PC-9 (cell line): Measurements from ENCODE around the gene C17orf78. TPM values are rescaled to one million over a fixed set of nuclear protein-coding genes. Genes with fewer than 3 reads are reported as not detected.

Experiments used
- BruUV-seq: library from RNA; stranded (reverse); fragments of 400-500 nt; replicated peaks from 2 replicates; lab custom pipeline; 2021; lab: Mats Ljungman, UMichigan
- CTCF ChIA-PET: fragments of 300-600 bp; sonication (Branson Sonifier 250); formaldehyde crosslinking; loops from one replicate; lab custom pipeline; 2022; ENCODE audit warnings: antibody characterized with exemption; lab: Charles Lee
- POLR2A ChIA-PET: fragments of 300-600 bp; sonication (Branson Sonifier 250); formaldehyde crosslinking; loops from one replicate; lab custom pipeline; 2022; ENCODE audit warnings: antibody characterized with exemption; ENCODE audit not compliant: unreplicated experiment; lab: Charles Lee
- DNase-seq, 2 experiments: peaks; one replicate each; pipeline versions ENCODE4 v3.0.0 to v3.0.0-alpha.2; 2015 to 2022; ENCODE audit warnings: mixed read lengths in 1 of 2
- H2AFZ ChIP-seq: fragments of 200-600 bp; sonication (generic); 2 replicates; pipeline ENCODE4 v1.8.1; 2017; ENCODE audit warnings: antibody characterized with exemption
- H3F3A ChIP-seq: fragments of 200-600 bp; sonication (generic); 2 replicates; pipeline ENCODE4 v1.8.1; 2017; ENCODE audit warnings: antibody characterized with exemption, mild to moderate bottlenecking, low read depth; ENCODE audit not compliant: insufficient read depth
- H3K27ac ChIP-seq: fragments of 200-600 bp; sonication (generic); 2 replicates; pipeline ENCODE4 v1.6.1; 2016; ENCODE audit warnings: mixed run types
- H3K27me3 ChIP-seq: fragments of 200-600 bp; sonication (generic); 2 replicates; pipeline ENCODE4 v1.6.1; 2016; ENCODE audit warnings: low read depth, mixed run types; ENCODE audit not compliant: insufficient read depth
- H3K36me3 ChIP-seq: fragments of 200-600 bp; sonication (generic); 2 replicates; pipeline ENCODE4 v1.6.1; 2016; ENCODE audit warnings: low read depth, mixed run types
- H3K4me1 ChIP-seq: fragments of 200-600 bp; sonication (generic); replicated peaks from 2 replicates; pipeline ENCODE4 v1.6.1; 2016; ENCODE audit warnings: mixed run types; ENCODE audit not compliant: insufficient read depth
- H3K4me2 ChIP-seq: fragments of 200-600 bp; sonication (generic); 2 replicates; pipeline ENCODE4 v1.6.1; 2017; ENCODE audit warnings: mixed run types
- H3K4me3 ChIP-seq: fragments of 200-600 bp; sonication (generic); 2 replicates; pipeline ENCODE4 v1.6.1; 2016; ENCODE audit warnings: mixed run types
- H3K79me2 ChIP-seq: fragments of 200-600 bp; sonication (generic); 2 replicates; pipeline ENCODE4 v1.6.1; 2017; ENCODE audit warnings: low read depth, mixed run types
- H3K9me2 ChIP-seq: fragments of 200-600 bp; sonication (generic); 2 replicates; pipeline ENCODE4 v1.8.1; 2017; ENCODE audit warnings: mild to moderate bottlenecking; ENCODE audit not compliant: insufficient read depth
- H3K9me3 ChIP-seq: fragments of 200-600 bp; sonication (generic); 2 replicates; pipeline ENCODE4 v1.8.1; 2016; ENCODE audit warnings: low read depth; ENCODE audit not compliant: insufficient read depth
- H4K20me1 ChIP-seq: fragments of 200-600 bp; sonication (generic); 2 replicates; pipeline ENCODE4 v1.8.1; 2017; ENCODE audit not compliant: insufficient read depth
- CTCF ChIP-seq: fragments of 200-600 bp; sonication (generic); conservative IDR thresholded peaks from 2 replicates; pipeline ENCODE4 v1.6.1; 2017; ENCODE audit warnings: mixed run types, antibody characterized with exemption, mild to moderate bottlenecking, moderate library complexity
- EZH2 ChIP-seq: fragments of 200-600 bp; sonication (generic); IDR thresholded peaks from 2 replicates; pipeline ENCODE4 v1.8.0; 2017; ENCODE audit warnings: antibody characterized with exemption, low read depth
- intact Hi-C: fragments of 100-400 bp; cut with micrococcal nuclease; formaldehyde crosslinking; loops from one replicate; pipeline ENCODE4 v1.10.0; 2022; ENCODE audit not compliant: unreplicated experiment
- total RNA-seq: library from RNA; stranded (reverse); gene quantifications from 2 replicates; pipeline ENCODE4 v1.2.3, GENCODE V29; 2021

C17orf78 gene
- total RNA-seq, 1 experiment from 2014 or later: not detected

GRCh38 chr17:37410357-37410756, 34.6 kb downstream of the C17orf78 start:
- BruUV-seq: no TSS peak
- Histone ChIP-seq H3K27ac (no peak overlapping the region), H3K9me3 (no peaks in the 10 kb centered on the region), H3K9me2 (no peaks in the 10 kb centered on the region), H3K36me3 (peaks cover 13% of the 10 kb centered on the region; the same call in 1 of the 2 replicates), H4K20me1 (no peaks in the 10 kb centered on the region; the same call in 1 of the 2 replicates), H3K27me3 (no peaks in the 10 kb centered on the region), H3K4me1 (peaks cover 10% of the 10 kb centered on the region), H3K79me2 (peaks cover 45% of the 10 kb centered on the region), H3K4me2 (no peak overlapping the region), H2AFZ (no peak overlapping the region), H3F3A (peaks cover 22% of the 10 kb centered on the region), H3K4me3 (no peak overlapping the region)
- ChIA-PET POLR2A (no interaction called here), CTCF (no interaction called here)
- no peak for TF ChIP-seq CTCF
- no peak for TF ChIP-seq EZH2
- intact Hi-C loops: no loop called here
- DNase-seq: no peak

DNA sequence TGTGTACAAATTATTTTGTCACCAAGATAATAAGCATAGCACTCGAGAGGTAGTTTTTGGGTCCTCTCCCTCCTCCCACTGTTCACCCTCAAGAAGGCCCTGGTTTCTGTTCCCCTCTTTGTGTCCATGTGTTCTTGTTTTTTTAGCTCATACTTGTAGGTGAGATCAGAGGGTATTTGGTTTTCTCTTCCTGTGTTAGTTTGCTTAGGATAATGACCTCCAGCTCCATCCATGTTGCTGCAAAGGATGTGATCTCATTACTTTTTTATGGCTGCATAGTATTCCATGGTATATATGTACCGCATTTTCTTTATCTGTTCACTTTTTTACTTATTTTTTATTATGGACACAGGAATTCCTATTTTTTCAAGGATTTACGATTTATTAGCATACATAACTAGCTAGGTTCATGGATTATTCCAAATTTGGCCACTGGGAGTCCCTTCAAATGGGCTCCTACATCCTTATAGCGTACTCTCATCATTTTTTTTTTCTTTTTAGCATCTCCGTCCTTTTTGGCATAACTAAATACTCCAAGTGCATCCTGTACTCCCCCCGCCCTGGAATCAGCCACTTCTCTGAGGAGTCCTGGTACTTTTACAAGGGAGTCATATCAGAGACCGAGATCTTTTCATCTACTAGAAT, 38.2 kb downstream of the C17orf78 start:
- H3K27me3 ChIP-seq: no peaks in the 10 kb centered on the region

DNA sequence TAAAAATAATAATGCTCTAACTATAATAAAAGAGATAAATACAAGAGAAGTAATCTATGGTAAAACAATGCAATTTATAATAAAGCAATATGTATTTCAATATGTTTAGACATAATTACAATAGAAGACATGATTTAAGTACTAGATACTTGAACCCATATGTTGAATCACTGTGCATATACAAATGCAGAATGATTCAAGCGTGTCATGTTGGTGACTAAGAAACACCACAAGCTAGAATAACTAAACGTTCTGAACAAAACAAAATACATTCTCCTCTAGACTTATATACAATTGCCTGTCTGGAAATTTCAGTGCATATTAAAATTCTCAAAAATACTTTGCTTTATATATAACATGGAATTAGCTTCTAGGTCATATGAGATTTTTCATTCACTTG, 42.1 kb downstream of the C17orf78 start:
- no peaks in the 10 kb centered on the region for H3K79me2 ChIP-seq
- H3K27me3 ChIP-seq: no peaks in the 10 kb centered on the region
- no peak for DNase-seq
- intact Hi-C loops: no loop called here
- TF ChIP-seq CTCF (no peak), EZH2 (no peak)
- H3K4me3 ChIP-seq: no peak overlapping the region
- H4K20me1 ChIP-seq: peaks cover 4% of the 10 kb centered on the region; the same call in 1 of the 2 replicates
- H3K9me2 ChIP-seq: no peaks in the 10 kb centered on the region
- H2AFZ ChIP-seq: no peak overlapping the region
- BruUV-seq: no TSS peak
- no peak overlapping the region for H3K27ac ChIP-seq
- no peak overlapping the region for H3K4me2 ChIP-seq
- H3K9me3 ChIP-seq: no peaks in the 10 kb centered on the region
- no peaks in the 10 kb centered on the region for H3F3A ChIP-seq
- no peaks in the 10 kb centered on the region for H3K4me1 ChIP-seq
- H3K36me3 ChIP-seq: peaks cover 19% of the 10 kb centered on the region
- ChIA-PET POLR2A (no interaction called here), CTCF (no interaction called here)

More for the DNA sequence above, 38.2 kb downstream of the C17orf78 start:
- BruUV-seq: no TSS peak
- H4K20me1 ChIP-seq: peaks cover 4% of the 10 kb centered on the region; the same call in 1 of the 2 replicates
- H3K9me2 ChIP-seq: no peaks in the 10 kb centered on the region
- intact Hi-C loops: no loop called here
- no peak for TF ChIP-seq EZH2
- peak; percentile 56; the same call in 1 of the 2 replicates for TF ChIP-seq CTCF
- H3F3A ChIP-seq: 0 out of 2 replicates have a peak, but pooled peaks cover 3% of the 10 kb centered on the region
- no peak overlapping the region for H3K27ac ChIP-seq
- H3K4me3 ChIP-seq: no peak overlapping the region
- ChIA-PET POLR2A (no interaction called here), CTCF (interaction anchor here (0.6 kb wide), 1 partner anchor 156 kb away, joined by 9 read pairs; no protein-coding TSS in a partner anchor)
- peaks cover 13% of the 10 kb centered on the region for H3K79me2 ChIP-seq
- no peak overlapping the region for H2AFZ ChIP-seq
- H3K4me2 ChIP-seq: no peak overlapping the region
- H3K36me3 ChIP-seq: peaks cover 18% of the 10 kb centered on the region
- no peak for DNase-seq
- no peaks in the 10 kb centered on the region for H3K9me3 ChIP-seq
- no peaks in the 10 kb centered on the region for H3K4me1 ChIP-seq
